Aorta (tissue), 5 donors: ENCODE results near the gene SFXN4. TPM values are rescaled to one million over a fixed set of nuclear protein-coding genes. Genes with fewer than 3 reads are reported as not detected.
"Not testable (repeated sequence)": the region's sequence is repeated elsewhere in the genome, so short reads cannot be mapped to it uniquely, and the experiment has no call there.

Source experiments
- ATAC-seq: fragments of 200-7000 bp; cut with Tn5 transposase; one replicate; pipeline ENCODE4 v1.9.1; 2022; ENCODE audit warnings: moderate library complexity; ENCODE audit not compliant: low FRiP score
- DNase-seq, 2 donors: peaks; one replicate each; pipeline ENCODE4 v3.0.0-alpha.2; 2020
- H3K27ac ChIP-seq, 2 donors: one replicate each; pipeline ENCODE4 v1.5.1; 2013; ENCODE audit warnings: low read length in 2 of 2, mild to moderate bottlenecking in 2 of 2, moderate library complexity in 2 of 2, control low read depth in 1 of 2, inconsistent platforms in 1 of 2, low read depth in 1 of 2
- H3K27me3 ChIP-seq, 2 donors: one replicate each; pipeline ENCODE4 v1.6.1; 2013; ENCODE audit warnings: control low read depth in 1 of 2, low read length in 1 of 2, mild to moderate bottlenecking in 1 of 2, moderate library complexity in 1 of 2; ENCODE audit not compliant: insufficient read depth in 2 of 2, control insufficient read depth in 1 of 2
- H3K36me3 ChIP-seq, 2 donors: one replicate each; pipeline ENCODE4 v1.6.1; 2013; ENCODE audit warnings: control low read depth in 1 of 2, low read length in 1 of 2, mild to moderate bottlenecking in 1 of 2; ENCODE audit not compliant: insufficient read depth in 2 of 2, control insufficient read depth in 1 of 2
- H3K4me1 ChIP-seq, 2 donors: one replicate each; pipeline ENCODE4 v1.6.1; 2013; ENCODE audit warnings: low read length in 2 of 2, control low read depth in 1 of 2, mild to moderate bottlenecking in 1 of 2, moderate library complexity in 1 of 2; ENCODE audit not compliant: insufficient read depth in 2 of 2, control insufficient read depth in 1 of 2
- H3K4me3 ChIP-seq, 2 donors: one replicate each; pipeline ENCODE4 v1.5.1; 2013; ENCODE audit warnings: low read length in 2 of 2, control low read depth in 1 of 2, mild to moderate bottlenecking in 1 of 2
- H3K9me3 ChIP-seq: one replicate; pipeline ENCODE4 v1.6.1; 2013; ENCODE audit warnings: mild to moderate bottlenecking, low read length; ENCODE audit not compliant: control insufficient read depth
- WGBS, 2 donors: extraction: QIAGEN DNeasy Blood & Tissue Kit; methylation state at CpG; one replicate each; pipeline ENCODE4 v1.1.7; 2013; 5-methylcytosine and 5-hydroxymethylcytosine counted together
- intact Hi-C, 2 donors: fragments of 100-400 bp; cut with DNase I; formaldehyde crosslinking; loops; one replicate each; pipeline versions ENCODE4 v1.14.2 to v1.15.0; 2022
- polyA plus RNA-seq, 2 donors: library from polyadenylated mRNA; stranded (reverse); fragments of 200-250 nt; gene quantifications; one replicate each; pipeline ENCODE4 v1.2.3, GENCODE V29; 2013
- total RNA-seq, 2 donors: library from RNA; stranded (reverse); fragmentation: NEBNext Ultra II Directional; extraction: Animal tissue kit (Norgen Biotek cat#: 25700); gene quantifications; one replicate each; pipeline ENCODE4 v1.2.1, GENCODE V29; 2021
- donor health status: healthy with polysubstance abuse.
- donor health status: Bipolar disorder and iron deficiency.
- donor health status: DM: no; HTN: no; CAD: no.
- donor health status: DM: no; HTN: no; CAD: no.
- donor health status: DM: yes; HTN: yes; CAD: no.

The SFXN4 gene
- total and polyA plus RNA-seq, 4 donors: 11.6 to 49.8 (median 17.0) TPM

- Histone ChIP-seq H3K4me1 (no peaks in the 10 kb centered on the region), H3K9me3 (no peaks in the 10 kb centered on the region), H3K36me3 (peaks cover 5 to 12% of the 10 kb centered on the region in 2 donors), H3K27me3 (no peaks in the 10 kb centered on the region), H3K4me3 (no peak overlapping the region), H3K27ac (no peak overlapping the region)
- DNase-seq (no peak), ATAC-seq (no peak)
- 87 to 90% methylated on average over 11 of the region's 11 CpGs for WGBS, 2 donors
- intact Hi-C loops: no loop called here
These were observed 51.5 kb downstream of the SFXN4 start for GRCh38 chr10:119113751-119114732.

GRCh38 chr10:119112056-119112455, 53.5 kb downstream of the SFXN4 start:
- peaks cover 5 to 10% of the 10 kb centered on the region in 2 donors for H3K36me3 ChIP-seq

GRCh38 chr10:119107771-119108170, 57.7 kb downstream of the SFXN4 start:
- ATAC-seq, H3K27ac ChIP-seq, intact Hi-C loops, H3K27me3 ChIP-seq, DNase-seq, H3K4me1 ChIP-seq, H3K4me3 ChIP-seq, H3K9me3 ChIP-seq, H3K36me3 ChIP-seq: not testable (repeated sequence)
- 81 to 89% methylated on average over 2 of the region's 2 CpGs for WGBS, 2 donors

More at GRCh38 chr10:119112056-119112455, 53.5 kb downstream of the SFXN4 start:
- no peak for ATAC-seq
- no peaks in the 10 kb centered on the region for H3K9me3 ChIP-seq
- intact Hi-C loops: no loop called here
- H3K4me1 ChIP-seq: no peaks in the 10 kb centered on the region
- H3K27ac ChIP-seq: no peak overlapping the region
- no peak overlapping the region for H3K4me3 ChIP-seq
- H3K27me3 ChIP-seq: no peaks in the 10 kb centered on the region
- no peak for DNase-seq
- WGBS, 2 donors: 76 to 80% methylated on average over 4 of the region's 4 CpGs

- H3K27me3 ChIP-seq, intact Hi-C loops, H3K36me3 ChIP-seq, DNase-seq, H3K27ac ChIP-seq, H3K9me3 ChIP-seq, H3K4me3 ChIP-seq, ATAC-seq, H3K4me1 ChIP-seq: not testable (repeated sequence)
- WGBS, 2 donors: 93 to 95% methylated on average over 6 of the region's 6 CpGs
These were observed 58.4 kb downstream of the SFXN4 start for GRCh38 chr10:119107106-119107505.

GRCh38 chr10:119105899-119106298, 59.6 kb downstream of the SFXN4 start:
- H3K27me3 ChIP-seq, H3K9me3 ChIP-seq, ATAC-seq, H3K4me3 ChIP-seq, intact Hi-C loops, H3K36me3 ChIP-seq, H3K27ac ChIP-seq, H3K4me1 ChIP-seq, DNase-seq: not testable (repeated sequence)
- WGBS, 2 donors: 97% methylated on average over 7 of the region's 7 CpGs

- 88 to 89% methylated on average over 12 of the region's 12 CpGs for WGBS, 2 donors
- intact Hi-C loops: no loop called here
- Histone ChIP-seq H3K27me3 (peaks cover 0 to 2% of the 10 kb centered on the region in 2 donors), H3K27ac (no peak overlapping the region), H3K36me3 (no peaks in the 10 kb centered on the region), H3K4me3 (peak overlapping the region in 1 of 2 donors; percentile 80), H3K4me1 (no peaks in the 10 kb centered on the region), H3K9me3 (no peaks in the 10 kb centered on the region)
- DNase-seq (no peak), ATAC-seq (no peak)
These were observed 60.4 kb downstream of the SFXN4 start for GRCh38 chr10:119105155-119105554.

- no peaks in the 10 kb centered on the region for H3K36me3 ChIP-seq
- peak; percentile 46 for ATAC-seq
- peak; percentile 60 to 76 for DNase-seq
- 1% methylated on average over 19 to 22 of the region's 22 CpGs for WGBS, 2 donors
- no peaks in the 10 kb centered on the region for H3K4me1 ChIP-seq
- intact Hi-C loops: no loop called here
- H3K9me3 ChIP-seq: no peaks in the 10 kb centered on the region
- peak overlapping the region; percentile 43 to 80 for H3K4me3 ChIP-seq
- peaks cover 0 to 2% of the 10 kb centered on the region in 2 donors for H3K27me3 ChIP-seq
- H3K27ac ChIP-seq: no peak overlapping the region
These were observed 60.9 kb downstream of the SFXN4 start for GRCh38 chr10:119104654-119105015.

- Histone ChIP-seq H3K4me1 (no peaks in the 10 kb centered on the region), H3K4me3 (peak within 1 kb of the TSS; percentile 43 to 80), H3K27me3 (peaks cover 0 to 2% of the 10 kb centered on the region in 2 donors), H3K36me3 (no peaks in the 10 kb centered on the region), H3K27ac (no peak within 1 kb of the TSS), H3K9me3 (no peaks in the 10 kb centered on the region)
- 1 to 2% methylated on average over 9 to 91 of the region's 91 CpGs for WGBS, 2 donors
- DNase-seq: peak; percentile 83 to 95
- peak; percentile 95 for ATAC-seq
- intact Hi-C loops: no loop called here
These were observed 61.4 kb downstream of the SFXN4 start, which contains the start of gene DENND10 for GRCh38 chr10:119103903-119104653. Gene DENND10 (plus strand): TSS chr10:119104113. CDS start chr10:119104143, 30 bp downstream.
